Activated T-helper 9 cell treated with anti-CD3 and anti-CD28 coated beads, Interleukin-2, amount 50 U/mL, for 16 hours (primary cell): Measurements from ENCODE around the gene TNFSF11.
"Not testable (repeated sequence)": the region's sequence is repeated elsewhere in the genome, so short reads cannot be mapped to it uniquely, and the experiment has no call there.

Experiments
- DNase-seq: peaks from one replicate; pipeline ENCODE4 v3.0.0-alpha.2; 2020; ENCODE audit warnings: low read depth

Gene TNFSF11

GRCh38 chr13:42574011-42574410 is at the start of gene TNFSF11:
TSS of gene TNFSF11 (plus strand) at chr13:42574152. CDS start at chr13:42574304, 152 bp downstream.
- no peak for DNase-seq

GRCh38 chr13:42524487-42525034 is 49.4 kb upstream of the TNFSF11 start:
- DNase-seq: no peak

GRCh38 chr13:42525035-42525504 is 48.9 kb upstream of the TNFSF11 start:
- DNase-seq: no peak

GRCh38 chr13:42526276-42526675 is 47.7 kb upstream of the TNFSF11 start:
- no peak for DNase-seq

DNA sequence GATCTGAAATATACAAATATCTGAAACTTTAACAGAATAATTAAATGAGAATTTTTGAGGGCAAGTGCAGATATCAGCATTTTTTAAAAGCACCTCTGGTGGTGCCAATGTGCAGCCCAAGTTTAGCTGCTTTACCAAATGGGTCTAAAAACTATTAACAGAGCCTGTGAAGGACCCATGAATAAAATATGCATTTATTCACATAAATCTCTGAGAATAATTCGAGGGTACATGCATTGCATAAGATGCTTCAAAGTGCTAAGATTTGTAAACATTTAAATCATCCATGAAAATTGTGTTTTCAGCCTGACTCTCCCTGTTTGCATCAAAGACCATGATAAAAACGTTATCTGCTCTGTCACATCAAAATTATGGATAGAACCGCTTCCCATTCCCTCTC is 47.1 kb upstream of the TNFSF11 start:
- DNase-seq: no peak

GRCh38 chr13:42532561-42533335 is 41.2 kb upstream of the TNFSF11 start:
- DNase-seq: no peak

DNA sequence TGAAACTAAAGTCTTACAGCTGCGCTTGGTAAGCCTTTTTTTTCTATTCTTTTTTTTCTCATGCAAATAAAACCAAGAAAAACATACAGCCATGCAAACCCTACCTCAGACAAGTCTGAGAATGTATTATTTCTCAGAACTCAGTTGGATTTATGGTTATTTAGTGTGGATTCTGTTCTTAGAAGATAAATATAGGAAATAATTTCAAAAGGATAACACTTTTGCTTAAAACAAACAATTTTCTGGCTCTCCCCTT is 40.7 kb upstream of the TNFSF11 start:
- no peak for DNase-seq

GRCh38 chr13:42534785-42535184 is 39.2 kb upstream of the TNFSF11 start:
- DNase-seq: no peak

- no peak for DNase-seq
Observed at GRCh38 chr13:42538996-42539395, 35.0 kb upstream of the TNFSF11 start.

DNA sequence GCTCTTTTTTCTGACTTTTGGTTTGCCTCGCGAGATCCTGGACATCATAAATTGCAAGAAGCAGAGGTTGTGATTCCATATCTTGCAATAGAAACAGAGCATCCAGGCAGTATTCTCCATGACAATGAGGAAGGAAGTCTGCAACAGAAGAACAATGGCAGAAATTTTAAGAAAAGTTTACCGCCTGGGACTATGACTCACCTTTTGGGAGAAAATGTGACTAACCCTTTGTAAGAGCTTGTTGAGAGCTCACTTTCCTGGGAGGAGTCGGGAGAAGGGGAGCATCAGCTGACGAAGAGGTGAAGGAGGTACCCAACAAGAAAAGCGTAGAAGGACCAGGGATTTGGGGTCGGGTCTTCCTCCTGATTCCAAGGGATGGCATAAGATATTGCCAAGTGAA is 34.3 kb upstream of the TNFSF11 start:
- DNase-seq: no peak

GRCh38 chr13:42543215-42543797 is 30.6 kb upstream of the TNFSF11 start:
- no peak for DNase-seq

DNA sequence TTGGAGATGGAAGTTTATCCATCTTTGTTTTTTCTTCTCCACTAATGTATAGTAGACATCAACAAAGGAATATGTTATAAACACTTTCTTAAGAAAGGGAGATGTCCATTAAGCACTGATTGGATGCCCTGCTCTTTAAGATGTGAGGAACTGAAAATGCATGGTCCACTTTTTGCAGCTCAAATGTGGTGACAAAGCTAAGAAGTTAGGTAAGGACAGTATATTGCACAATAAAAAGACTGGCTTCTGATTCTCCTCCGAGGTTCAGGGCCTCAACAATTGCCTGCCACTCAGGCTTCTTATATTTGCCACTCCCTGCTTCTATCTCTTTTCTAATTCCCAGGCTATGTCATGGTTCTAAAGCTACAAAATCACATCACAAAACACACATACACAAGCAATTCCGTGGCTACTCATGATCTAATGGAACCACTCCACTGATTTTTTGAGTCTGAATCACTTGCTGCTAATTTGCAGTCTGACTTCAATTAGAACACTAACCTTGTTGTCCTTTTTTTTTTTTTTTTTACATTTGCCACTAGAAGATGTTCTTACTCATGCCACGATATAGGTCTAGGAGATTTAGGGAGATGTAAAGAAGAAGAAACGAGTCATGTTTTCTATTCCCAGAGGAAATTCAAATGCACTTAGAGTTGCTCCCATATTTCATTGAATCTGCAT is 29.6 kb upstream of the TNFSF11 start:
- no peak for DNase-seq

DNA sequence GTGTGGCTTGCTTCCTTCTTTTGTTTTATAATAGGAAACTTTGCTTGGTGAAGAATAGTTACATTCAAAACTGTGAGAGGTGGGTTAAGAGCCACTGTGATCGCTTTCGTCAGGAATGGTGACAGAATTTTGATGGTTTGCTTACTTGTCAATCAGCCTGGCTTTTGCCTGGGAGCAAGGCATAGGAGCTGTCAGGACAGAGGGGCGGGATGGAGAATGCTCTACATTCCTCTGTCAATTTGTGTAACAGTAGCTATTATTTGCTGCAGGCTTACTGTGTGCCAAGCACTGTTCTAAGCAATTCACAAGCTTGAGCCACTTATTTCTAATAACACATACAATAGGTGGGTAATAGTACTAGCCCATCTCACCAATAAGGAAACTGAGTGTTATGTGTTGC is 28.1 kb upstream of the TNFSF11 start:
- no peak for DNase-seq

DNA sequence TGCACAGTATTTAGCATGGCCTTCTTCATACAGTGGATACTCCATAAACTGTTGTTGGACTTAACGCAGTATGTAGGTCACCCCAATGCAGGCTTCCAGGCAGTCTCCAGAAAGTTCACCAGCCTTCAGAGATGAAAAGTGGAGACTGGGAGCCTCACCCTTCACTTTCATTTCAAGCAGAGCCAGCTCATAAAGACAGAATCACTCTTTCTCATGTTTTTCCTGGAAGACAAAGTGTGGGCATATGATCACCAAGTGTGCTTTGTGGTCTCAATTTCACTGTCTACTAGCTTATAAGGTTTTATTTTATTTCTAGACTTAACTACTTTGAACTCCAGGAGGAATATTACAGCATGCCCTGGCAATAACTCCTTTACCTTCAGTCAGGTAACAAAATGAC is 26.3 kb upstream of the TNFSF11 start:
- DNase-seq: no peak

DNA sequence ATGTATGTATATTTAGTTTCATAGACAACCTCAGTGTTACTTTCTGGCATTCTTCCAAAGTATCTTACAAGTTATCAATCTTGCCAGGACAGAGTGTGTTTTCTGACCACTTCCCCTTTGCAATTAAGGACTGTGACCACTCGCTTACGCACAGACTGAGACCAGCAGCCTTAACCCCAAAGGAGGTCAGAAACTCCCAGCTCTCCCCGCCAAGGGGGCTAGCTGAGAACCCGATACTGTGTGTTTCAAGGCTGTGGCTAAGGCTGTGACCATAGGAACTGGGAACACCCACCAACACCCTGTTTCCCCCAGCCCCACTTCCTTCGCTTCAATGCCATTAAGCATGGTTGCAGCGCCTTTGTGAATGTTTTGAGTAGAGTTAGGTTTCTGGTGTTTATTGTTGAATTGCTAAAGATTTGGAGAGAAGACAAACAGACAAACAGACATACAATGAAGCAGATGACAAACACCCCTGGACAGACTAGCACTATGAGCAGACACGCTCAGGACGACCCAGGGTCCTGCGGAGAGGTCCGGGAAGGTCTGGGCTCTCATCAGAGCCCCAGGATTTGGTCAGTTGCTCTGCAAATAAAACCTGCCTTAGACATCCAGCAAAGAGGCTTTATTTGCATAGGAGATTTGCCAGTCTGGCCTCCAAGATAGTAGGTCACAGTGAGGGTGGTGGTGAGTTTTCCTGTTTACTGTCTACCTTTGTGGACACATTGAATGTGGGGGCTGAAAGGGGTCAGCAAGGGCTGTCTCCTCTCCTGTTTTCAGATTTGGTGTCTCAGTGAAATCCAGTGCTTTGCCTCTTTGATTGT is 25.0 kb upstream of the TNFSF11 start:
- DNase-seq: no peak

- DNase-seq: no peak
Observed at GRCh38 chr13:42549552-42549936, 24.4 kb upstream of the TNFSF11 start.

- no peak for DNase-seq
Observed at GRCh38 chr13:42551611-42552010, 22.3 kb upstream of the TNFSF11 start.

GRCh38 chr13:42553098-42554046 is 20.6 kb upstream of the TNFSF11 start:
- DNase-seq: no peak

GRCh38 chr13:42559057-42559456 is 14.9 kb upstream of the TNFSF11 start:
- no peak for DNase-seq

DNA sequence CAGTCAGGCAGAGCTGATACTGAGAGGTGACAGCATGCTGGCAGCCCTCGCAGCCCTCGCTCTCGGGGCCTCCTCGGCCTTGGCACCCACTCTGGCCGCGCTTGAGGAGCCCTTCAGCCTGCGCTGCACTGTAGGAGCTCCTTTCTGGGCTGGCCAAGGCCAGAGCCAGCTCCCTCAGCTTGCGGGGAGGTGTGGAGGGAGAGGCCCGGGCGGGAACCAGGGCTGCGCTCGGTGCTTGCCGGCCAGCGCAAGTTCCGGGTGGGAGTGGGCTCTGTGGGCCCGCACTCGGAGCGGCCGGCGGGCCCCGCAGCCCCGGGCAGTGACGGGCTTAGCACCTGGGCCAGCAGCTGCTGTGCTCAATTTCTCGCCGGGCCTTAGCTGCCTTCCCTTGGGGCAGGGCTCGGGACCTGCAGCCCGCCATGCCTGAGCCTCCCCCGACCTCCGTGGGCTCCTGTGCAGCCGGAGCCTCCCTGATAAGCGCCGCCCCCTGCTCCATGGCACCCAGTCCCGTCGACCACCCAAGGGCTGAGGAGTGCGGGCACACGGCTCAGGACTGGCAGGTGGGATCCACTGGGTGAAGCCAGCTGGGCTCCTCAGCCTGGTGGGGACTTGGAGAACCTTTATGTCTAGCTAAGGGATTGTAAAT is 14.3 kb upstream of the TNFSF11 start:
- not testable (repeated sequence) for DNase-seq

DNA sequence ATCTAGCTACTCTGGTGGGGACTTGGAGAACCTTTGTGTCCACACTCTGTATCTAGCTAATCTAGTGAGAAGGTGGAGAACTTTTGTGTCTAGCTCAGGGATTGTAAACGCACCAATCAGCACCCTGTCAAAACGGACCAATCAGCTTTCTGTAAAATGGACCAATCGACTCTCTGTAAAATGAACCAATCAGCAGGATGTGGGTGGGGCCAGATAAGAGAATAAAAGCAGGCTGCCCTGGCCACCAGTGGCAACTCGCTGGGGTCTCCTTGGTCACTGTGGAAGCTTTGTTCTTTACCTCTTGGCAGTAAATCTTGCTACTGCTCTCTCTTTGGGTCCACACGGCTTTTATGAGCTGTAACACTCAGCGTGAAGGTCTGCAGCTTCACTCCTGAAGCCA is 13.6 kb upstream of the TNFSF11 start:
- DNase-seq: not testable (repeated sequence)
